Neural cell (in vitro differentiated cells): ENCODE measurements around the gene ZNF830.

Experiments used
- CTCF ChIP-seq: fragments of 450-650 bp; IDR thresholded peaks from 2 replicates; pipeline ENCODE4 v1.5.1; 2014; ENCODE audit warnings: antibody characterized with exemption, mild to moderate bottlenecking, moderate library complexity; ENCODE audit not compliant: poor library complexity, severe bottlenecking
- REST ChIP-seq: IDR thresholded peaks from 2 replicates; pipeline ENCODE4 v1.6.1; 2012; ENCODE audit warnings: borderline replicate concordance

GRCh38 chr17:34916120-34916519, 45.2 kb upstream of the ZNF830 start:
- TF ChIP-seq REST (no peak), CTCF (no peak)
